ENCODE results near the gene VPS8. TPM values are rescaled to one million over a fixed set of nuclear protein-coding genes. Genes with fewer than 3 reads are reported as not detected.
"Not testable (repeated sequence)": the region's sequence is repeated elsewhere in the genome, so short reads cannot be mapped to it uniquely, and the experiment has no call there.

Gene VPS8
- total and polyA plus RNA-seq, 4 donors: 49.3 to 155 (median 66.4) TPM

- H3K36me3 ChIP-seq (ENCODE audit: control insufficient read depth, insufficient read depth, low read length); H3K9me3 ChIP-seq (ENCODE audit: control insufficient read depth, insufficient read depth, low read length); H3K4me3 ChIP-seq (ENCODE audit: low read depth, low read length); H3K27me3 ChIP-seq (ENCODE audit: control insufficient read depth, insufficient read depth, low read length); H3K4me1 ChIP-seq (ENCODE audit: control insufficient read depth, insufficient read depth, low read length); DNase-seq (ENCODE audit: low read depth in 4 of 6, low spot score in 6 of 6): not testable (repeated sequence)
- WGBS (ENCODE audit: insufficient coverage): 84% methylated on average over 4 of the region's 4 CpGs
- H3K27ac ChIP-seq (ENCODE audit: low read depth, low read length): peak overlapping the region; percentile 81
Observed at GRCh38 chr3:184907031-184907430, 95.1 kb downstream of the VPS8 start.

- H3K9me3 ChIP-seq (ENCODE audit: control insufficient read depth, insufficient read depth, low read length): peaks cover 7% of the 10 kb centered on the region
- no peaks in the 10 kb centered on the region for H3K36me3 ChIP-seq (ENCODE audit: control insufficient read depth, insufficient read depth, low read length)
- H3K27me3 ChIP-seq (ENCODE audit: control insufficient read depth, insufficient read depth, low read length): no peaks in the 10 kb centered on the region
- DNase-seq (ENCODE audit: low read depth in 4 of 6, low spot score in 6 of 6): peak in 5 of 6 donors; percentile 10 to 56 (median 17)
- H3K4me1 ChIP-seq (ENCODE audit: control insufficient read depth, insufficient read depth, low read length): peaks cover 9% of the 10 kb centered on the region
- 43% methylated on average over 12 of the region's 14 CpGs for WGBS (ENCODE audit: insufficient coverage)
- peak overlapping the region; percentile 81 for H3K27ac ChIP-seq (ENCODE audit: low read depth, low read length)
- no peak overlapping the region for H3K4me3 ChIP-seq (ENCODE audit: low read depth, low read length)
Observed at GRCh38 chr3:184907681-184908649, 96.0 kb downstream of the VPS8 start.

GRCh38 chr3:184908859-184909258, 96.9 kb downstream of the VPS8 start:
- Histone ChIP-seq H3K36me3 (ENCODE audit: control insufficient read depth, insufficient read depth, low read length) (no peaks in the 10 kb centered on the region), H3K9me3 (ENCODE audit: control insufficient read depth, insufficient read depth, low read length) (peaks cover 7% of the 10 kb centered on the region), H3K27ac (ENCODE audit: low read depth, low read length) (peak overlapping the region; percentile 81), H3K4me1 (ENCODE audit: control insufficient read depth, insufficient read depth, low read length) (peaks cover 9% of the 10 kb centered on the region), H3K4me3 (ENCODE audit: low read depth, low read length) (no peak overlapping the region), H3K27me3 (ENCODE audit: control insufficient read depth, insufficient read depth, low read length) (no peaks in the 10 kb centered on the region)
- WGBS (ENCODE audit: insufficient coverage): 100% methylated on average over 2 of the region's 4 CpGs
- DNase-seq (ENCODE audit: low read depth in 4 of 6, low spot score in 6 of 6): peak in 1 of 6 donors; percentile 24

- 92% methylated on average over 5 of the region's 6 CpGs for WGBS (ENCODE audit: insufficient coverage)
- peaks cover 9% of the 10 kb centered on the region for H3K4me1 ChIP-seq (ENCODE audit: control insufficient read depth, insufficient read depth, low read length)
- H3K4me3 ChIP-seq (ENCODE audit: low read depth, low read length): no peak overlapping the region
- H3K9me3 ChIP-seq (ENCODE audit: control insufficient read depth, insufficient read depth, low read length): no peaks in the 10 kb centered on the region
- H3K36me3 ChIP-seq (ENCODE audit: control insufficient read depth, insufficient read depth, low read length): peaks cover 3% of the 10 kb centered on the region
- DNase-seq (ENCODE audit: low read depth in 4 of 6, low spot score in 6 of 6): no peak
- no peaks in the 10 kb centered on the region for H3K27me3 ChIP-seq (ENCODE audit: control insufficient read depth, insufficient read depth, low read length)
- no peak overlapping the region for H3K27ac ChIP-seq (ENCODE audit: low read depth, low read length)
Observed at GRCh38 chr3:184910664-184911063, 98.7 kb downstream of the VPS8 start.

GRCh38 chr3:184911570-184911969, 99.6 kb downstream of the VPS8 start:
- Histone ChIP-seq H3K36me3 (ENCODE audit: control insufficient read depth, insufficient read depth, low read length) (peaks cover 6% of the 10 kb centered on the region), H3K4me3 (ENCODE audit: low read depth, low read length) (no peak overlapping the region), H3K27ac (ENCODE audit: low read depth, low read length) (no peak overlapping the region), H3K9me3 (ENCODE audit: control insufficient read depth, insufficient read depth, low read length) (no peaks in the 10 kb centered on the region), H3K4me1 (ENCODE audit: control insufficient read depth, insufficient read depth, low read length) (peaks cover 9% of the 10 kb centered on the region), H3K27me3 (ENCODE audit: control insufficient read depth, insufficient read depth, low read length) (no peaks in the 10 kb centered on the region)
- DNase-seq (ENCODE audit: low read depth in 4 of 6, low spot score in 6 of 6): no peak
- WGBS (ENCODE audit: insufficient coverage): 35% methylated on average over 2 of the region's 4 CpGs

GRCh38 chr3:184912163-184912562, 100.2 kb downstream of the VPS8 start:
- no peak for DNase-seq (ENCODE audit: low read depth in 4 of 6, low spot score in 6 of 6)
- Histone ChIP-seq H3K4me3 (ENCODE audit: low read depth, low read length) (no peak overlapping the region), H3K36me3 (ENCODE audit: control insufficient read depth, insufficient read depth, low read length) (peaks cover 7% of the 10 kb centered on the region), H3K9me3 (ENCODE audit: control insufficient read depth, insufficient read depth, low read length) (no peaks in the 10 kb centered on the region), H3K4me1 (ENCODE audit: control insufficient read depth, insufficient read depth, low read length) (peaks cover 9% of the 10 kb centered on the region), H3K27me3 (ENCODE audit: control insufficient read depth, insufficient read depth, low read length) (no peaks in the 10 kb centered on the region), H3K27ac (ENCODE audit: low read depth, low read length) (no peak overlapping the region)
- WGBS (ENCODE audit: insufficient coverage): 61% methylated on average over 2 of the region's 7 CpGs

GRCh38 chr3:184914628-184915027, 102.7 kb downstream of the VPS8 start:
- 94% methylated on average over 5 of the region's 5 CpGs for whole genome bisulfite sequencing (ENCODE audit: insufficient coverage)
- no peak overlapping the region for H3K27ac ChIP-seq (ENCODE audit: low read depth, low read length)
- DNase-seq (ENCODE audit: low read depth in 4 of 6, low spot score in 6 of 6): no peak
- no peaks in the 10 kb centered on the region for H3K4me1 ChIP-seq (ENCODE audit: control insufficient read depth, insufficient read depth, low read length)
- H3K36me3 ChIP-seq (ENCODE audit: control insufficient read depth, insufficient read depth, low read length): peaks cover 11% of the 10 kb centered on the region
- H3K4me3 ChIP-seq (ENCODE audit: low read depth, low read length): no peak overlapping the region
- H3K27me3 ChIP-seq (ENCODE audit: control insufficient read depth, insufficient read depth, low read length): no peaks in the 10 kb centered on the region
- H3K9me3 ChIP-seq (ENCODE audit: control insufficient read depth, insufficient read depth, low read length): no peaks in the 10 kb centered on the region

- Histone ChIP-seq H3K9me3 (ENCODE audit: control insufficient read depth, insufficient read depth, low read length) (no peaks in the 10 kb centered on the region), H3K27me3 (ENCODE audit: control insufficient read depth, insufficient read depth, low read length) (no peaks in the 10 kb centered on the region), H3K36me3 (ENCODE audit: control insufficient read depth, insufficient read depth, low read length) (peaks cover 11% of the 10 kb centered on the region), H3K4me1 (ENCODE audit: control insufficient read depth, insufficient read depth, low read length) (no peaks in the 10 kb centered on the region), H3K27ac (ENCODE audit: low read depth, low read length) (no peak overlapping the region), H3K4me3 (ENCODE audit: low read depth, low read length) (no peak overlapping the region)
- DNase-seq (ENCODE audit: low read depth in 4 of 6, low spot score in 6 of 6): no peak
- WGBS (ENCODE audit: insufficient coverage): no CpG with 5 or more reads among the region's 3 CpGs
Observed at GRCh38 chr3:184918750-184919149, 106.8 kb downstream of the VPS8 start.

- H3K4me1 ChIP-seq (ENCODE audit: control insufficient read depth, insufficient read depth, low read length): no peaks in the 10 kb centered on the region
- H3K27me3 ChIP-seq (ENCODE audit: control insufficient read depth, insufficient read depth, low read length): no peaks in the 10 kb centered on the region
- H3K27ac ChIP-seq (ENCODE audit: low read depth, low read length): no peak overlapping the region
- H3K9me3 ChIP-seq (ENCODE audit: control insufficient read depth, insufficient read depth, low read length): no peaks in the 10 kb centered on the region
- peaks cover 11% of the 10 kb centered on the region for H3K36me3 ChIP-seq (ENCODE audit: control insufficient read depth, insufficient read depth, low read length)
- no peak for DNase-seq (ENCODE audit: low read depth in 4 of 6, low spot score in 6 of 6)
- H3K4me3 ChIP-seq (ENCODE audit: low read depth, low read length): no peak overlapping the region
- no CpG with 5 or more reads among the region's 2 CpGs for WGBS (ENCODE audit: insufficient coverage)
Observed at GRCh38 chr3:184919651-184920050, 107.7 kb downstream of the VPS8 start.

GRCh38 chr3:184924547-184924946, 112.6 kb downstream of the VPS8 start:
- Histone ChIP-seq H3K9me3 (ENCODE audit: control insufficient read depth, insufficient read depth, low read length) (no peaks in the 10 kb centered on the region), H3K36me3 (ENCODE audit: control insufficient read depth, insufficient read depth, low read length) (peaks cover 3% of the 10 kb centered on the region), H3K4me3 (ENCODE audit: low read depth, low read length) (no peak overlapping the region), H3K4me1 (ENCODE audit: control insufficient read depth, insufficient read depth, low read length) (no peaks in the 10 kb centered on the region), H3K27me3 (ENCODE audit: control insufficient read depth, insufficient read depth, low read length) (no peaks in the 10 kb centered on the region), H3K27ac (ENCODE audit: low read depth, low read length) (no peak overlapping the region)
- no CpG with 5 or more reads among the region's 7 CpGs for WGBS (ENCODE audit: insufficient coverage)
- no peak for DNase-seq (ENCODE audit: low read depth in 4 of 6, low spot score in 6 of 6)
